IMR-90 (cell line): Measurements from ENCODE around the gene DNAJC3. TPM values are rescaled to one million over a fixed set of nuclear protein-coding genes. Genes with fewer than 3 reads are reported as not detected.

ENCODE experiments used
- ATAC-seq: fragments of 200-7000 bp; cut with Tn5 transposase; 2 replicates; pipeline ENCODE4 v1.9.1; 2020; ENCODE audit warnings: low read depth, mild to moderate bottlenecking, moderate library complexity
- BruUV-seq: library from RNA; stranded (reverse); fragments of 400-500 nt; replicated peaks from 2 replicates; lab custom pipeline; 2021; lab: Mats Ljungman, UMichigan
- CTCF ChIA-PET: fragments of 300-600 bp; formaldehyde crosslinking; extraction: SDS; loops from one replicate; lab custom pipeline; 2021; ENCODE audit warnings: antibody characterized with exemption; lab: Yijun Ruan, JAX
- POLR2A ChIA-PET: fragments of 300-600 bp; sonication (Branson Sonifier 250); formaldehyde crosslinking; loops from one replicate; lab custom pipeline; 2022; ENCODE audit warnings: antibody characterized with exemption; ENCODE audit not compliant: unreplicated experiment; lab: Charles Lee
- DNase-seq: peaks from one replicate; pipeline ENCODE4 v3.0.0; 2013
- H2AFZ ChIP-seq: replicated peaks from 2 replicates; pipeline ENCODE3; 2013; ENCODE audit warnings: low read length, mild to moderate bottlenecking; ENCODE audit not compliant: poor library complexity
- H2AK5ac ChIP-seq: 2 replicates; pipeline ENCODE4 v1.6.1; 2013; ENCODE audit warnings: low read depth, low read length, inconsistent platforms
- H2AK9ac ChIP-seq: replicated peaks from 2 replicates; pipeline ENCODE3; 2013; ENCODE audit warnings: mild to moderate bottlenecking, low read depth, low read length, moderate library complexity; ENCODE audit not compliant: poor library complexity
- H2BK120ac ChIP-seq: 2 replicates; pipeline ENCODE4 v1.6.1; 2013; ENCODE audit warnings: low read depth, low read length, inconsistent platforms
- H2BK15ac ChIP-seq: 3 replicates; pipeline ENCODE4 v1.6.1; 2013; ENCODE audit warnings: low read depth, low read length, inconsistent platforms
- H2BK20ac ChIP-seq: 2 replicates; pipeline ENCODE4 v1.6.1; 2013; ENCODE audit warnings: low read depth, mild to moderate bottlenecking, inconsistent platforms, low read length, moderate library complexity
- H2BK5ac ChIP-seq: 2 replicates; pipeline ENCODE4 v1.6.1; 2013; ENCODE audit warnings: mild to moderate bottlenecking, low read depth, low read length, inconsistent platforms; ENCODE audit not compliant: poor library complexity, severe bottlenecking
- H3K14ac ChIP-seq: replicated peaks from 2 replicates; pipeline ENCODE4 v1.6.1; 2013; ENCODE audit warnings: low read depth, low read length, inconsistent platforms
- H3K18ac ChIP-seq: 2 replicates; pipeline ENCODE4 v1.6.1; 2013; ENCODE audit warnings: low read depth, low read length, control low read depth
- H3K23ac ChIP-seq: 2 replicates; pipeline ENCODE4 v1.6.1; 2013; ENCODE audit warnings: low read depth, low read length, inconsistent platforms
- H3K27ac ChIP-seq: 2 replicates; pipeline ENCODE4 v1.5.1; 2013; ENCODE audit warnings: mild to moderate bottlenecking, control low read depth, low read length; ENCODE audit not compliant: insufficient read depth
- H3K27me3 ChIP-seq: 2 replicates; pipeline ENCODE4 v1.6.1; 2013; ENCODE audit warnings: low read length; ENCODE audit not compliant: control insufficient read depth, insufficient read depth
- H3K36me3 ChIP-seq: 2 replicates; pipeline ENCODE4 v1.6.1; 2013; ENCODE audit warnings: low read length, mixed read lengths; ENCODE audit not compliant: control insufficient read depth, insufficient read depth
- H3K4ac ChIP-seq: 2 replicates; pipeline ENCODE4 v1.6.1; 2013; ENCODE audit warnings: low read depth, low read length, inconsistent platforms
- H3K4me1 ChIP-seq: 2 replicates; pipeline ENCODE4 v1.6.1; 2013; ENCODE audit warnings: low read length, mixed read lengths; ENCODE audit not compliant: control insufficient read depth, insufficient read depth
- H3K4me2 ChIP-seq: 2 replicates; pipeline ENCODE4 v1.6.1; 2013; ENCODE audit warnings: low read depth, mild to moderate bottlenecking, control low read depth, low read length, moderate library complexity
- H3K4me3 ChIP-seq: 2 replicates; pipeline ENCODE4 v1.5.1; 2013; ENCODE audit warnings: low read depth, mild to moderate bottlenecking, control low read depth, low read length, moderate library complexity; ENCODE audit not compliant: insufficient read depth
- H3K56ac ChIP-seq: 2 replicates; pipeline ENCODE4 v1.6.1; 2013; ENCODE audit warnings: low read length, inconsistent platforms; ENCODE audit not compliant: insufficient read depth; ENCODE audit errors: extremely low read depth
- H3K79me1 ChIP-seq, 2 experiments: 2 replicates each; pipeline ENCODE4 v1.6.1; 2013; ENCODE audit warnings: low read length in 2 of 2, inconsistent platforms in 1 of 2, low read depth in 1 of 2
- H3K9ac ChIP-seq: 2 replicates; pipeline ENCODE4 v1.6.1; 2013; ENCODE audit warnings: low read depth, low read length, control low read depth
- H3K9me1 ChIP-seq: 2 replicates; pipeline ENCODE4 v1.6.1; 2013; ENCODE audit warnings: low read length, inconsistent platforms; ENCODE audit not compliant: insufficient read depth
- H3K9me3 ChIP-seq: 2 replicates; pipeline ENCODE4 v1.6.1; 2013; ENCODE audit warnings: low read length; ENCODE audit not compliant: control insufficient read depth, insufficient read depth
- H4K20me1 ChIP-seq: 2 replicates; pipeline ENCODE4 v1.6.1; 2013; ENCODE audit warnings: low read length, inconsistent platforms; ENCODE audit not compliant: insufficient read depth
- H4K5ac ChIP-seq: 2 replicates; pipeline ENCODE4 v1.6.1; 2013; ENCODE audit warnings: mild to moderate bottlenecking, low read depth, low read length, control low read depth
- H4K8ac ChIP-seq, 2 experiments: 2 replicates each; pipeline ENCODE4 v1.6.1; 2013; ENCODE audit warnings: low read depth in 2 of 2, low read length in 2 of 2, control low read depth in 1 of 2, inconsistent platforms in 1 of 2
- H4K91ac ChIP-seq: 2 replicates; pipeline ENCODE4 v1.6.1; 2013; ENCODE audit warnings: low read depth, low read length, inconsistent platforms; ENCODE audit not compliant: insufficient read depth
- CEBPB ChIP-seq: IDR thresholded peaks from 2 replicates; pipeline ENCODE4 v1.6.1; 2012; ENCODE audit warnings: low read depth, low read length, improper control_type of control experiment
- MAFK ChIP-seq: IDR thresholded peaks from 2 replicates; pipeline ENCODE4 v1.6.1; 2012; ENCODE audit warnings: low read depth, low read length, improper control_type of control experiment
- MXI1 ChIP-seq: IDR thresholded peaks from 2 replicates; pipeline ENCODE4 v1.6.1; 2012; ENCODE audit warnings: low read depth, mild to moderate bottlenecking, low read length, moderate library complexity, borderline replicate concordance
- RAD21 ChIP-seq: IDR thresholded peaks from 2 replicates; pipeline ENCODE4 v1.6.1; 2012; ENCODE audit warnings: low read length, improper control_type of control experiment
- SMC3 ChIP-seq: fragments of 150-350 bp; IDR thresholded peaks from 2 replicates; pipeline ENCODE4 v1.6.1; 2016; ENCODE audit warnings: low read depth, mild to moderate bottlenecking, antibody characterized with exemption, low read length, moderate library complexity
- WGBS, 2 experiments: methylation state at CpG; one replicate each; pipeline versions ENCODE4 v1.1.5 to v1.1.7; 2013; ENCODE audit warnings: missing lambda C conversion rate in 2 of 2; ENCODE audit not compliant: insufficient read length in 1 of 2; ENCODE audit errors: extremely low coverage in 2 of 2; 5-methylcytosine and 5-hydroxymethylcytosine counted together
- dilution Hi-C: fragments of 300-500 bp; cut with HindIII; formaldehyde crosslinking; loops from one replicate; pipeline ENCODE4 v1.14.3; 2018; ENCODE audit warnings: low sequenced_read_pairs; ENCODE audit not compliant: unreplicated experiment
- in situ Hi-C: fragments of 300-500 bp; cut with MboI; formaldehyde crosslinking; loops from 3 replicates; pipeline ENCODE4 v1.14.3; 2019; ENCODE audit warnings: low sequenced_read_pairs, inconsistent platforms, mixed read lengths
- intact Hi-C: fragments of 100-400 bp; cut with micrococcal nuclease; formaldehyde crosslinking; loops from 2 replicates; pipeline ENCODE4 v1.10.0; 2022
- polyA plus RNA-seq, 3 experiments: library from polyadenylated mRNA; depleted of rRNA; stranded (reverse); fragments of >200 nt; gene quantifications; 2 replicates each; pipeline ENCODE4 v1.2.3, GENCODE V29; 2012; ENCODE audit warnings: low replicate concordance in 1 of 3
- total RNA-seq: library from RNA; depleted of rRNA; stranded (reverse); fragments of >200 nt; gene quantifications from 2 replicates; pipeline ENCODE4 v1.2.3, GENCODE V29; 2012
- TF ChIP-seq, protein P1 (sequence below): conservative IDR thresholded peaks from 2 replicates; pipeline ENCODE4 v1.5.1; 2012; ENCODE audit warnings: mild to moderate bottlenecking, low read depth, low read length, improper control_type of control experiment
- TF ChIP-seq, protein P2 (sequence below): fragments of 150-350 bp; IDR thresholded peaks from 2 replicates; pipeline ENCODE4 v1.6.1; 2017; ENCODE audit warnings: mild to moderate bottlenecking, antibody characterized with exemption, low read length, low read depth

DNAJC3 gene
- total and polyA plus RNA-seq, 2 of the 4 experiments (the other 2 are of a cell fraction), result 10.7 to 28.5 TPM

DNA sequence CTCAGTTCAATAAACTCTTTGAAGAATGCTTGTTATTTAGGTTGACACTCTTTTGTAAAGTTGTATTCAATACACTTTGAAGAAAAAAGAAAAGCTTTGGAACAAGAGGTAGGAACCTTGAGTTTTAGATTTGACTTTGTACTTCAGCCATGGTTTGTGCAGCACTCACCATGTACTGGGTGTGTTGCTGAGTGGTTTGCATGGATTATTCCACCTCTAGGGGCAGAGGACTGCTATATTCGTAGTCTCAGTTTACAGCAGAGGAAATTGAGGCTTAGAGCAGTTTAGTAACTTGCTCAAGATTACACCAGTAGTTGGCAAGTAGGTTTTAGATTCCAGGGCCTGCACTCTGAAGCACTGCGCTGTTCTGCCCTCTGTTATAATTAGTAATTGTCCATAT, 68.8 kb downstream of the DNAJC3 start:
- no peak overlapping the region for H2AK5ac ChIP-seq
- no peak overlapping the region for H2AFZ ChIP-seq
- TF ChIP-seq MXI1 (no peak), MAFK (no peak), RAD21 (no peak), SMC3 (no peak), CEBPB (no peak)
- TF ChIP-seq, protein P1, sequence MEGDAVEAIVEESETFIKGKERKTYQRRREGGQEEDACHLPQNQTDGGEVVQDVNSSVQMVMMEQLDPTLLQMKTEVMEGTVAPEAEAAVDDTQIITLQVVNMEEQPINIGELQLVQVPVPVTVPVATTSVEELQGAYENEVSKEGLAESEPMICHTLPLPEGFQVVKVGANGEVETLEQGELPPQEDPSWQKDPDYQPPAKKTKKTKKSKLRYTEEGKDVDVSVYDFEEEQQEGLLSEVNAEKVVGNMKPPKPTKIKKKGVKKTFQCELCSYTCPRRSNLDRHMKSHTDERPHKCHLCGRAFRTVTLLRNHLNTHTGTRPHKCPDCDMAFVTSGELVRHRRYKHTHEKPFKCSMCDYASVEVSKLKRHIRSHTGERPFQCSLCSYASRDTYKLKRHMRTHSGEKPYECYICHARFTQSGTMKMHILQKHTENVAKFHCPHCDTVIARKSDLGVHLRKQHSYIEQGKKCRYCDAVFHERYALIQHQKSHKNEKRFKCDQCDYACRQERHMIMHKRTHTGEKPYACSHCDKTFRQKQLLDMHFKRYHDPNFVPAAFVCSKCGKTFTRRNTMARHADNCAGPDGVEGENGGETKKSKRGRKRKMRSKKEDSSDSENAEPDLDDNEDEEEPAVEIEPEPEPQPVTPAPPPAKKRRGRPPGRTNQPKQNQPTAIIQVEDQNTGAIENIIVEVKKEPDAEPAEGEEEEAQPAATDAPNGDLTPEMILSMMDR, result no peak
- TF ChIP-seq, protein P2, sequence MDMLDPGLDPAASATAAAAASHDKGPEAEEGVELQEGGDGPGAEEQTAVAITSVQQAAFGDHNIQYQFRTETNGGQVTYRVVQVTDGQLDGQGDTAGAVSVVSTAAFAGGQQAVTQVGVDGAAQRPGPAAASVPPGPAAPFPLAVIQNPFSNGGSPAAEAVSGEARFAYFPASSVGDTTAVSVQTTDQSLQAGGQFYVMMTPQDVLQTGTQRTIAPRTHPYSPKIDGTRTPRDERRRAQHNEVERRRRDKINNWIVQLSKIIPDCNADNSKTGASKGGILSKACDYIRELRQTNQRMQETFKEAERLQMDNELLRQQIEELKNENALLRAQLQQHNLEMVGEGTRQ, result no peak
- DNase-seq (no peak), ATAC-seq (peak; percentile 44; the same call in 1 of the 2 replicates)
- H3K23ac ChIP-seq, result no peak overlapping the region
- no peaks in the 10 kb centered on the region for H3K9me3 ChIP-seq
- peaks cover 29 to 37% of the 10 kb centered on the region in 2 experiments for H3K79me1 ChIP-seq
- H3K9me1 ChIP-seq, result peaks cover 11% of the 10 kb centered on the region; the same call in 1 of the 2 replicates
- in situ Hi-C loops, result no loop called here
- dilution Hi-C loops, result no loop called here
- POLR2A ChIA-PET, result no interaction called here
- BruUV-seq, result no TSS peak
- CTCF ChIA-PET, result interaction anchor here (0.6 kb wide), 1 partner anchor 13 kb away, joined by 3 read pairs; no protein-coding TSS in a partner anchor
- no peak overlapping the region for H3K27ac ChIP-seq
- H3K4me3 ChIP-seq, result no peak overlapping the region
- H3K14ac ChIP-seq, result no peak overlapping the region
- intact Hi-C loops, result no loop called here
- peaks cover 24% of the 10 kb centered on the region for H4K20me1 ChIP-seq
- no peaks in the 10 kb centered on the region for H3K36me3 ChIP-seq
- no peak overlapping the region for H3K4me2 ChIP-seq
- no peak overlapping the region for H4K5ac ChIP-seq
- WGBS, 2 experiments, result no CpG with 5 or more reads among the region's 2 CpGs
- H3K18ac ChIP-seq, result no peak overlapping the region
- H4K91ac ChIP-seq, result no peak overlapping the region
- H2AK9ac ChIP-seq, result no peak overlapping the region
- no peak overlapping the region for H3K56ac ChIP-seq
- H4K8ac ChIP-seq, result no peak overlapping the region
- H2BK120ac ChIP-seq, result no peak overlapping the region
- H2BK15ac ChIP-seq, result no peak overlapping the region
- no peak overlapping the region for H2BK20ac ChIP-seq
- no peak overlapping the region for H3K9ac ChIP-seq
- no peak overlapping the region for H2BK5ac ChIP-seq
- H3K4ac ChIP-seq, result no peak overlapping the region
- H3K27me3 ChIP-seq, result no peaks in the 10 kb centered on the region
- H3K4me1 ChIP-seq, result no peaks in the 10 kb centered on the region
